HepG2 (cell line): ENCODE data around the gene HS3ST3B1. TPM values are rescaled to one million over a fixed set of nuclear protein-coding genes. Genes with fewer than 3 reads are reported as not detected.

Experiments
- ETV6 ChIP-seq: sonication (generic); formaldehyde crosslinking; conservative IDR thresholded peaks from 2 replicates; pipeline ENCODE4 v1.4.0; 2020; ENCODE audit warnings: missing genetic modification reagents
- FOXO1 ChIP-seq: sonication (generic); formaldehyde crosslinking; IDR thresholded peaks from 2 replicates; pipeline ENCODE4 v1.4.0; 2020; ENCODE audit warnings: missing genetic modification reagents
- GTF3A ChIP-seq: sonication (generic); formaldehyde crosslinking; conservative IDR thresholded peaks from 2 replicates; pipeline ENCODE4 v1.4.0; 2020; ENCODE audit warnings: mild to moderate bottlenecking, missing genetic modification reagents
- HDAC6 ChIP-seq: fragments of 200-600 bp; sonication (generic); IDR thresholded peaks from 2 replicates; pipeline ENCODE4 v1.7.0; 2017; ENCODE audit warnings: mild to moderate bottlenecking, antibody characterized with exemption, low read length, low read depth
- MBD4 ChIP-seq: IDR thresholded peaks from 2 replicates; pipeline ENCODE4 v1.6.1; 2012; ENCODE audit warnings: low read length, inconsistent platforms, borderline replicate concordance
- SATB2 ChIP-seq: sonication (generic); formaldehyde crosslinking; IDR thresholded peaks from 2 replicates; pipeline ENCODE4 v1.5.0; 2020; ENCODE audit warnings: missing genetic modification reagents
- SMARCE1 ChIP-seq: fragments of 450-650 bp; IDR thresholded peaks from 2 replicates; pipeline ENCODE4 v1.6.1; 2017; ENCODE audit warnings: borderline replicate concordance
- ZNF251 ChIP-seq: sonication (generic); formaldehyde crosslinking; IDR thresholded peaks from 2 replicates; pipeline ENCODE4 v1.9.0; 2021; ENCODE audit warnings: mild to moderate bottlenecking, missing genetic modification reagents
- ZNF614 ChIP-seq: IDR thresholded peaks from 2 replicates; pipeline ENCODE4 v1.6.1; 2018; ENCODE audit warnings: missing biosample characterization, missing genetic modification reagents, inconsistent platforms, borderline replicate concordance
- ZNF747 ChIP-seq: sonication (generic); formaldehyde crosslinking; IDR thresholded peaks from 2 replicates; pipeline ENCODE4 v1.8.1; 2023; ENCODE audit warnings: missing genetic modification reagents, mild to moderate bottlenecking, borderline replicate concordance
- polyA plus RNA-seq, 8 experiments: library from polyadenylated mRNA; depleted of rRNA in 3 of 8; stranded (reverse) in 7 of 8; unstranded in 1 of 8; fragments of >200 nt; fragmentation: Illumina TruSeq in 4 of 8; extraction: Trizol in 4 of 8; gene quantifications; 2 replicates each; pipeline versions ENCODE4 v1.2.1 to v1.2.3, GENCODE V29; 2011 to 2016; ENCODE audit warnings: low read depth in 4 of 8, missing spikeins in 1 of 8, mixed read lengths in 1 of 8; ENCODE audit not compliant: insufficient read depth in 1 of 8
- total RNA-seq, 5 experiments: library from RNA; depleted of rRNA; stranded (reverse); fragments of >200 nt; fragmentation: Illumina TruSeq; extraction: Trizol; gene quantifications; 2 replicates each; pipeline ENCODE4 v1.2.3, GENCODE V29; 2016; ENCODE audit warnings: low read depth in 1 of 5
- TF ChIP-seq, protein P1 (sequence below): sonication (generic); formaldehyde crosslinking; IDR thresholded peaks from 2 replicates; pipeline ENCODE4 v1.5.1; 2020; ENCODE audit warnings: missing genetic modification reagents, mild to moderate bottlenecking, borderline replicate concordance
- TF ChIP-seq, protein P2 (sequence below): sonication (generic); formaldehyde crosslinking; IDR thresholded peaks from 2 replicates; pipeline ENCODE4 v1.4.0; 2020; ENCODE audit warnings: mild to moderate bottlenecking, missing genetic modification reagents, borderline replicate concordance
- TF ChIP-seq, protein P3 (sequence below): sonication (generic); formaldehyde crosslinking; IDR thresholded peaks from 2 replicates; pipeline ENCODE4 v1.4.0; 2020; ENCODE audit warnings: missing genetic modification reagents
- TF ChIP-seq, protein P4 (sequence below): sonication (generic); formaldehyde crosslinking; IDR thresholded peaks from 2 replicates; pipeline ENCODE4 v1.4.0; 2020; ENCODE audit warnings: missing genetic modification reagents
- TF ChIP-seq, protein P5 (sequence below): sonication (generic); formaldehyde crosslinking; IDR thresholded peaks from 2 replicates; pipeline ENCODE4 v1.8.0; 2023; ENCODE audit warnings: mild to moderate bottlenecking, missing genetic modification reagents

The HS3ST3B1 gene
- total and polyA plus RNA-seq, 2 of the 13 experiments (the other 11 are each of a cell fraction or from before 2014, with no cell fraction given): 15.7 to 39.5 TPM

DNA sequence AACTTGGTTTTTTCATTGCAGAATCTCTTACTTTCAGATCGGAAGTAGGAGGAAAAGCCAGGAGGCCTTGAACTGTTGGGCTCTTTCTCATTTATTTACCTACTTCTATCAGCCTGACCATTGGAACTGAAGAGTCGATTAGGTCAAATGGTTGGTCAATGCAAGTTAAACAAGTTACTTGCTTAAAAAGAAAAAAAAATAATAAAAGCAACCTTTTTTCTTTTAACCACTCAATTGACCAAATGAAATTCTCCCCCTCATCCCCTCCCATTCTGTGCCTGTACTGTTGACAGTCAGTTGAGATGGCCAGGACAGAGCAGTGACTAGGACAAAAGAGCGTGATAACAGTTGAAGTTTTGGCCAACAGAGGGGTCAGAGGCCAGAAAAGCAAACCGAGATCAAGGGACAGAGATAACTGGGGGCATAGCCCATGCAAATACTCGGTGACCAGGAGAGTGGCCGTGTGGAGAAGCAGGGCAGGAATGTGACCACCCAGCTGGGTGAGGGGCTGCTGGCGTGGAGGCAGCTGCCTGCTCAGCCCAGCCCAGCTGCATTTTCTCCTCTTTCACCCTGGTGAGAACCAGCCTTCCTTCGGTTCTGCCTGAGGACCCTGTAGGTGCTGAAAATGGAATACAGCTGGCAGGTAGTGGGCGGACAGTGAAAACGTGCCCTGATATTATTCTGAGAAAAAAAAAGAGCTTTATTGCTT, 72.2 kb downstream of the HS3ST3B1 start (continued):
- TF ChIP-seq, protein P1, sequence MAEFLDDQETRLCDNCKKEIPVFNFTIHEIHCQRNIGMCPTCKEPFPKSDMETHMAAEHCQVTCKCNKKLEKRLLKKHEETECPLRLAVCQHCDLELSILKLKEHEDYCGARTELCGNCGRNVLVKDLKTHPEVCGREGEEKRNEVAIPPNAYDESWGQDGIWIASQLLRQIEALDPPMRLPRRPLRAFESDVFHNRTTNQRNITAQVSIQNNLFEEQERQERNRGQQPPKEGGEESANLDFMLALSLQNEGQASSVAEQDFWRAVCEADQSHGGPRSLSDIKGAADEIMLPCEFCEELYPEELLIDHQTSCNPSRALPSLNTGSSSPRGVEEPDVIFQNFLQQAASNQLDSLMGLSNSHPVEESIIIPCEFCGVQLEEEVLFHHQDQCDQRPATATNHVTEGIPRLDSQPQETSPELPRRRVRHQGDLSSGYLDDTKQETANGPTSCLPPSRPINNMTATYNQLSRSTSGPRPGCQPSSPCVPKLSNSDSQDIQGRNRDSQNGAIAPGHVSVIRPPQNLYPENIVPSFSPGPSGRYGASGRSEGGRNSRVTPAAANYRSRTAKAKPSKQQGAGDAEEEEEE: no peak
- TF ChIP-seq SATB2: no peak
- TF ChIP-seq FOXO1 (CRISPR knock-in tag): peak; percentile 97
- TF ChIP-seq SMARCE1: no peak
- TF ChIP-seq, protein P2, sequence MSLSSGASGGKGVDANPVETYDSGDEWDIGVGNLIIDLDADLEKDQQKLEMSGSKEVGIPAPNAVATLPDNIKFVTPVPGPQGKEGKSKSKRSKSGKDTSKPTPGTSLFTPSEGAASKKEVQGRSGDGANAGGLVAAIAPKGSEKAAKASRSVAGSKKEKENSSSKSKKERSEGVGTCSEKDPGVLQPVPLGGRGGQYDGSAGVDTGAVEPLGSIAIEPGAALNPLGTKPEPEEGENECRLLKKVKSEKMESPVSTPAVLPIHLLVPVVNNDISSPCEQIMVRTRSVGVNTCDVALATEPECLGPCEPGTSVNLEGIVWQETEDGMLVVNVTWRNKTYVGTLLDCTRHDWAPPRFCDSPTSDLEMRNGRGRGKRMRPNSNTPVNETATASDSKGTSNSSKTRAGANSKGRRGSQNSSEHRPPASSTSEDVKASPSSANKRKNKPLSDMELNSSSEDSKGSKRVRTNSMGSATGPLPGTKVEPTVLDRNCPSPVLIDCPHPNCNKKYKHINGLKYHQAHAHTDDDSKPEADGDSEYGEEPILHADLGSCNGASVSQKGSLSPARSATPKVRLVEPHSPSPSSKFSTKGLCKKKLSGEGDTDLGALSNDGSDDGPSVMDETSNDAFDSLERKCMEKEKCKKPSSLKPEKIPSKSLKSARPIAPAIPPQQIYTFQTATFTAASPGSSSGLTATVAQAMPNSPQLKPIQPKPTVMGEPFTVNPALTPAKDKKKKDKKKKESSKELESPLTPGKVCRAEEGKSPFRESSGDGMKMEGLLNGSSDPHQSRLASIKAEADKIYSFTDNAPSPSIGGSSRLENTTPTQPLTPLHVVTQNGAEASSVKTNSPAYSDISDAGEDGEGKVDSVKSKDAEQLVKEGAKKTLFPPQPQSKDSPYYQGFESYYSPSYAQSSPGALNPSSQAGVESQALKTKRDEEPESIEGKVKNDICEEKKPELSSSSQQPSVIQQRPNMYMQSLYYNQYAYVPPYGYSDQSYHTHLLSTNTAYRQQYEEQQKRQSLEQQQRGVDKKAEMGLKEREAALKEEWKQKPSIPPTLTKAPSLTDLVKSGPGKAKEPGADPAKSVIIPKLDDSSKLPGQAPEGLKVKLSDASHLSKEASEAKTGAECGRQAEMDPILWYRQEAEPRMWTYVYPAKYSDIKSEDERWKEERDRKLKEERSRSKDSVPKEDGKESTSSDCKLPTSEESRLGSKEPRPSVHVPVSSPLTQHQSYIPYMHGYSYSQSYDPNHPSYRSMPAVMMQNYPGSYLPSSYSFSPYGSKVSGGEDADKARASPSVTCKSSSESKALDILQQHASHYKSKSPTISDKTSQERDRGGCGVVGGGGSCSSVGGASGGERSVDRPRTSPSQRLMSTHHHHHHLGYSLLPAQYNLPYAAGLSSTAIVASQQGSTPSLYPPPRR (CRISPR knock-in tag): peak; percentile 96
- TF ChIP-seq MBD4: 0 out of 2 replicates have a peak, but pooled peaks have one; percentile 56
- TF ChIP-seq HDAC6: no peak
- TF ChIP-seq ZNF614: no peak
- no peak for TF ChIP-seq ZNF251 (CRISPR knock-in tag)
- TF ChIP-seq, protein P3, sequence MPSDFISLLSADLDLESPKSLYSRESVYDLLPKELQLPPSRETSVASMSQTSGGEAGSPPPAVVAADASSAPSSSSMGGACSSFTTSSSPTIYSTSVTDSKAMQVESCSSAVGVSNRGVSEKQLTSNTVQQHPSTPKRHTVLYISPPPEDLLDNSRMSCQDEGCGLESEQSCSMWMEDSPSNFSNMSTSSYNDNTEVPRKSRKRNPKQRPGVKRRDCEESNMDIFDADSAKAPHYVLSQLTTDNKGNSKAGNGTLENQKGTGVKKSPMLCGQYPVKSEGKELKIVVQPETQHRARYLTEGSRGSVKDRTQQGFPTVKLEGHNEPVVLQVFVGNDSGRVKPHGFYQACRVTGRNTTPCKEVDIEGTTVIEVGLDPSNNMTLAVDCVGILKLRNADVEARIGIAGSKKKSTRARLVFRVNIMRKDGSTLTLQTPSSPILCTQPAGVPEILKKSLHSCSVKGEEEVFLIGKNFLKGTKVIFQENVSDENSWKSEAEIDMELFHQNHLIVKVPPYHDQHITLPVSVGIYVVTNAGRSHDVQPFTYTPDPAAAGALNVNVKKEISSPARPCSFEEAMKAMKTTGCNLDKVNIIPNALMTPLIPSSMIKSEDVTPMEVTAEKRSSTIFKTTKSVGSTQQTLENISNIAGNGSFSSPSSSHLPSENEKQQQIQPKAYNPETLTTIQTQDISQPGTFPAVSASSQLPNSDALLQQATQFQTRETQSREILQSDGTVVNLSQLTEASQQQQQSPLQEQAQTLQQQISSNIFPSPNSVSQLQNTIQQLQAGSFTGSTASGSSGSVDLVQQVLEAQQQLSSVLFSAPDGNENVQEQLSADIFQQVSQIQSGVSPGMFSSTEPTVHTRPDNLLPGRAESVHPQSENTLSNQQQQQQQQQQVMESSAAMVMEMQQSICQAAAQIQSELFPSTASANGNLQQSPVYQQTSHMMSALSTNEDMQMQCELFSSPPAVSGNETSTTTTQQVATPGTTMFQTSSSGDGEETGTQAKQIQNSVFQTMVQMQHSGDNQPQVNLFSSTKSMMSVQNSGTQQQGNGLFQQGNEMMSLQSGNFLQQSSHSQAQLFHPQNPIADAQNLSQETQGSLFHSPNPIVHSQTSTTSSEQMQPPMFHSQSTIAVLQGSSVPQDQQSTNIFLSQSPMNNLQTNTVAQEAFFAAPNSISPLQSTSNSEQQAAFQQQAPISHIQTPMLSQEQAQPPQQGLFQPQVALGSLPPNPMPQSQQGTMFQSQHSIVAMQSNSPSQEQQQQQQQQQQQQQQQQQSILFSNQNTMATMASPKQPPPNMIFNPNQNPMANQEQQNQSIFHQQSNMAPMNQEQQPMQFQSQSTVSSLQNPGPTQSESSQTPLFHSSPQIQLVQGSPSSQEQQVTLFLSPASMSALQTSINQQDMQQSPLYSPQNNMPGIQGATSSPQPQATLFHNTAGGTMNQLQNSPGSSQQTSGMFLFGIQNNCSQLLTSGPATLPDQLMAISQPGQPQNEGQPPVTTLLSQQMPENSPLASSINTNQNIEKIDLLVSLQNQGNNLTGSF: no peak
- TF ChIP-seq ZNF747: peak; percentile 20; the same call in 1 of the 2 replicates
- peak; percentile 54; the same call in 1 of the 2 replicates for TF ChIP-seq GTF3A (CRISPR knock-in tag)
- TF ChIP-seq, protein P4, sequence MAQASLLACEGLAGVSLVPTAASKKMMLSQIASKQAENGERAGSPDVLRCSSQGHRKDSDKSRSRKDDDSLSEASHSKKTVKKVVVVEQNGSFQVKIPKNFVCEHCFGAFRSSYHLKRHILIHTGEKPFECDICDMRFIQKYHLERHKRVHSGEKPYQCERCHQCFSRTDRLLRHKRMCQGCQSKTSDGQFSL (CRISPR knock-in tag): no peak
- no peak for TF ChIP-seq ETV6 (CRISPR knock-in tag)
- TF ChIP-seq, protein P5, sequence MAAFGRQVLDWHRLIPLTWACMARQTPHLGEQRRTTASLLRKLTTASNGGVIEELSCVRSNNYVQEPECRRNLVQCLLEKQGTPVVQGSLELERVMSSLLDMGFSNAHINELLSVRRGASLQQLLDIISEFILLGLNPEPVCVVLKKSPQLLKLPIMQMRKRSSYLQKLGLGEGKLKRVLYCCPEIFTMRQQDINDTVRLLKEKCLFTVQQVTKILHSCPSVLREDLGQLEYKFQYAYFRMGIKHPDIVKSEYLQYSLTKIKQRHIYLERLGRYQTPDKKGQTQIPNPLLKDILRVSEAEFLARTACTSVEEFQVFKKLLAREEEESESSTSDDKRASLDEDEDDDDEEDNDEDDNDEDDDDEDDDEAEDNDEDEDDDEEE (CRISPR knock-in tag): no peak
